Ectodermal cell (in vitro differentiated cells): ENCODE results near the gene NDUFB5.

Experiments
- H3K27ac ChIP-seq: 2 replicates; pipeline ENCODE4 v1.7.0; 2013; ENCODE audit warnings: mild to moderate bottlenecking, low read depth, low read length; ENCODE audit not compliant: insufficient read depth, poor library complexity, severe bottlenecking
- H3K27me3 ChIP-seq: 2 replicates; pipeline ENCODE4 v1.7.0; 2013; ENCODE audit warnings: mild to moderate bottlenecking, low read length; ENCODE audit not compliant: insufficient read depth, control insufficient read depth, poor library complexity, severe bottlenecking
- H3K36me3 ChIP-seq: one replicate; pipeline ENCODE4 v1.7.0; 2013; ENCODE audit warnings: low read length; ENCODE audit not compliant: control insufficient read depth, insufficient read depth
- H3K4me1 ChIP-seq: one replicate; pipeline ENCODE4 v1.7.0; 2013; ENCODE audit warnings: low read length; ENCODE audit not compliant: control insufficient read depth, insufficient read depth
- H3K4me3 ChIP-seq: 2 replicates; pipeline ENCODE4 v1.7.0; 2013; ENCODE audit warnings: low read depth, low read length, control low read depth; ENCODE audit not compliant: insufficient read depth
- H3K9me3 ChIP-seq: 2 replicates; pipeline ENCODE4 v1.7.0; 2013; ENCODE audit warnings: mild to moderate bottlenecking, low read length, moderate library complexity; ENCODE audit not compliant: control insufficient read depth
- WGBS, 2 experiments: methylation state at CpG; one replicate each; pipeline ENCODE4 v1.1.7; 2013; ENCODE audit warnings: missing lambda C conversion rate in 2 of 2; 5-methylcytosine and 5-hydroxymethylcytosine counted together

The NDUFB5 gene

GRCh38 chr3:179655236-179655635 is 50.6 kb downstream of the NDUFB5 start:
- Histone ChIP-seq H3K4me1 (peaks cover 8% of the 10 kb centered on the region), H3K27me3 (no peaks in the 10 kb centered on the region), H3K36me3 (no peaks in the 10 kb centered on the region), H3K27ac (no peak overlapping the region), H3K9me3 (no peaks in the 10 kb centered on the region), H3K4me3 (no peak overlapping the region)
- WGBS, 2 experiments: 94 to 100% methylated on average over 2 of the region's 2 CpGs

GRCh38 chr3:179658606-179659005 is 54.0 kb downstream of the NDUFB5 start:
- 84 to 90% methylated on average over 2 of the region's 2 CpGs for WGBS, 2 experiments
- no peaks in the 10 kb centered on the region for H3K27me3 ChIP-seq
- no peak overlapping the region for H3K27ac ChIP-seq
- no peaks in the 10 kb centered on the region for H3K36me3 ChIP-seq
- H3K4me3 ChIP-seq: no peak overlapping the region
- no peaks in the 10 kb centered on the region for H3K9me3 ChIP-seq
- peaks cover 11% of the 10 kb centered on the region for H3K4me1 ChIP-seq

GRCh38 chr3:179660872-179661271 is 56.3 kb downstream of the NDUFB5 start:
- peaks cover 5% of the 10 kb centered on the region for H3K4me1 ChIP-seq
- no peaks in the 10 kb centered on the region for H3K9me3 ChIP-seq
- H3K4me3 ChIP-seq: no peak overlapping the region
- H3K27ac ChIP-seq: no peak overlapping the region
- whole genome bisulfite sequencing, 2 experiments: 92 to 96% methylated on average over 3 of the region's 3 CpGs
- H3K36me3 ChIP-seq: no peaks in the 10 kb centered on the region
- H3K27me3 ChIP-seq: no peaks in the 10 kb centered on the region

- H3K27ac ChIP-seq: no peak overlapping the region
- WGBS, 2 experiments: 85 to 87% methylated on average over 4 of the region's 4 CpGs
- no peaks in the 10 kb centered on the region for H3K36me3 ChIP-seq
These were observed 57.2 kb downstream of the NDUFB5 start for GRCh38 chr3:179661777-179662176.

GRCh38 chr3:179663093-179663492 is 58.5 kb downstream of the NDUFB5 start:
- H3K4me3 ChIP-seq: no peak overlapping the region
- H3K36me3 ChIP-seq: no peaks in the 10 kb centered on the region
- H3K9me3 ChIP-seq: no peaks in the 10 kb centered on the region
- H3K4me1 ChIP-seq: peaks cover 16% of the 10 kb centered on the region
- H3K27ac ChIP-seq: no peak overlapping the region
- no peaks in the 10 kb centered on the region for H3K27me3 ChIP-seq
- 85 to 86% methylated on average over 1 of the region's 1 CpG for WGBS, 2 experiments

More at GRCh38 chr3:179661777-179662176, 57.2 kb downstream of the NDUFB5 start:
- Histone ChIP-seq H3K9me3 (no peaks in the 10 kb centered on the region), H3K4me3 (no peak overlapping the region), H3K4me1 (peaks cover 13% of the 10 kb centered on the region), H3K27me3 (no peaks in the 10 kb centered on the region)

- Histone ChIP-seq H3K4me1 (peaks cover 16% of the 10 kb centered on the region), H3K36me3 (no peaks in the 10 kb centered on the region), H3K27ac (no peak overlapping the region), H3K4me3 (no peak overlapping the region), H3K9me3 (no peaks in the 10 kb centered on the region), H3K27me3 (no peaks in the 10 kb centered on the region)
- 52 to 67% methylated on average over 1 of the region's 1 CpG for WGBS, 2 experiments
These were observed 61.4 kb downstream of the NDUFB5 start for GRCh38 chr3:179666030-179666429.

GRCh38 chr3:179666436-179667035 is 61.9 kb downstream of the NDUFB5 start:
- no peaks in the 10 kb centered on the region for H3K36me3 ChIP-seq
- H3K27me3 ChIP-seq: no peaks in the 10 kb centered on the region
- WGBS, 2 experiments: 16 to 18% methylated on average over 8 of the region's 8 CpGs
- H3K4me1 ChIP-seq: peaks cover 16% of the 10 kb centered on the region
- H3K4me3 ChIP-seq: no peak overlapping the region
- H3K9me3 ChIP-seq: no peaks in the 10 kb centered on the region
- H3K27ac ChIP-seq: peak overlapping the region; percentile 20

GRCh38 chr3:179668429-179668828 is 63.8 kb downstream of the NDUFB5 start:
- H3K36me3 ChIP-seq: no peaks in the 10 kb centered on the region
- no peaks in the 10 kb centered on the region for H3K27me3 ChIP-seq
- H3K4me3 ChIP-seq: no peak overlapping the region
- peaks cover 14% of the 10 kb centered on the region for H3K4me1 ChIP-seq
- no peaks in the 10 kb centered on the region for H3K9me3 ChIP-seq
- 89 to 100% methylated on average over 1 of the region's 1 CpG for WGBS, 2 experiments
- no peak overlapping the region for H3K27ac ChIP-seq

- WGBS, 2 experiments: 95 to 96% methylated on average over 8 of the region's 8 CpGs
- Histone ChIP-seq H3K27ac (no peak overlapping the region), H3K27me3 (no peaks in the 10 kb centered on the region), H3K9me3 (no peaks in the 10 kb centered on the region), H3K4me1 (peaks cover 11% of the 10 kb centered on the region), H3K4me3 (no peak overlapping the region), H3K36me3 (no peaks in the 10 kb centered on the region)
These were observed 65.7 kb downstream of the NDUFB5 start for GRCh38 chr3:179670311-179670710.

GRCh38 chr3:179671309-179671708 is 66.7 kb downstream of the NDUFB5 start:
- Histone ChIP-seq H3K4me3 (no peak overlapping the region), H3K27ac (no peak overlapping the region), H3K9me3 (no peaks in the 10 kb centered on the region), H3K36me3 (no peaks in the 10 kb centered on the region), H3K4me1 (peaks cover 8% of the 10 kb centered on the region), H3K27me3 (no peaks in the 10 kb centered on the region)
- 80% methylated on average over 1 of the region's 1 CpG; no CpG with 5 or more reads in 1 of the 2 experiments for WGBS, 2 experiments
